Measurements from ENCODE around the gene CRABP1.

Gene CRABP1

GRCh38 chr15:78389738-78390137 lies 49.6 kb downstream of the CRABP1 start:
- no peak overlapping the region for H3K4me3 ChIP-seq (ENCODE audit: low read depth, low read length)
- TF ChIP-seq, protein P1, sequence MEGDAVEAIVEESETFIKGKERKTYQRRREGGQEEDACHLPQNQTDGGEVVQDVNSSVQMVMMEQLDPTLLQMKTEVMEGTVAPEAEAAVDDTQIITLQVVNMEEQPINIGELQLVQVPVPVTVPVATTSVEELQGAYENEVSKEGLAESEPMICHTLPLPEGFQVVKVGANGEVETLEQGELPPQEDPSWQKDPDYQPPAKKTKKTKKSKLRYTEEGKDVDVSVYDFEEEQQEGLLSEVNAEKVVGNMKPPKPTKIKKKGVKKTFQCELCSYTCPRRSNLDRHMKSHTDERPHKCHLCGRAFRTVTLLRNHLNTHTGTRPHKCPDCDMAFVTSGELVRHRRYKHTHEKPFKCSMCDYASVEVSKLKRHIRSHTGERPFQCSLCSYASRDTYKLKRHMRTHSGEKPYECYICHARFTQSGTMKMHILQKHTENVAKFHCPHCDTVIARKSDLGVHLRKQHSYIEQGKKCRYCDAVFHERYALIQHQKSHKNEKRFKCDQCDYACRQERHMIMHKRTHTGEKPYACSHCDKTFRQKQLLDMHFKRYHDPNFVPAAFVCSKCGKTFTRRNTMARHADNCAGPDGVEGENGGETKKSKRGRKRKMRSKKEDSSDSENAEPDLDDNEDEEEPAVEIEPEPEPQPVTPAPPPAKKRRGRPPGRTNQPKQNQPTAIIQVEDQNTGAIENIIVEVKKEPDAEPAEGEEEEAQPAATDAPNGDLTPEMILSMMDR (IDR thresholded peaks at IDR 0.05; ENCODE audit: low read depth, low read length) = no peak

GRCh38 chr15:78390242-78390641 lies 50.1 kb downstream of the CRABP1 start:
- H3K4me3 ChIP-seq (ENCODE audit: low read depth, low read length) = no peak overlapping the region
- TF ChIP-seq, protein P1 (IDR thresholded peaks at IDR 0.05; ENCODE audit: low read depth, low read length) = no peak

DNA sequence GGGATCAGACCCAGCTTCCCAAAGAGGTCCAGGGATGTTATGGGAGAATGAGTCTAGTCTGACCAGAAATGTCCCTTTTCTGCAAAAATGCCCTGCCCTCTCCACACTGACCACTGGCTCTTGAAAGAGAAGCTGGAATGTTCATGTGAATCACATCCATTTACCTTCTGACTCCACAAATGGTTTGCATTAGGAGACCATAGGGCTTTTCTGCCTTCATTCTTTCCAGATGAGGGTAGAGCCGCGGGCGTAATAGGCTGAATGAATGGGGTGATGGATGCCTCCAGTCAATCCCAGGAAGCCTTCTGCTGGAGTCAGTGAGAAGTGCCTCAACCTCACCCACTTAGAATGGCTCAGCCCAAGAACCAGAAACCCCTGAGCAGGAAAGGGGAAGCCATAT lies 50.7 kb downstream of the CRABP1 start:
- H3K4me3 ChIP-seq (ENCODE audit: low read depth, low read length) = no peak overlapping the region
- TF ChIP-seq, protein P1 (IDR thresholded peaks at IDR 0.05; ENCODE audit: low read depth, low read length) = no peak

- TF ChIP-seq, protein P1 (IDR thresholded peaks at IDR 0.05; ENCODE audit: low read depth, low read length) = no peak
Observed at GRCh38 chr15:78391781-78392180, 51.6 kb downstream of the CRABP1 start.

DNA sequence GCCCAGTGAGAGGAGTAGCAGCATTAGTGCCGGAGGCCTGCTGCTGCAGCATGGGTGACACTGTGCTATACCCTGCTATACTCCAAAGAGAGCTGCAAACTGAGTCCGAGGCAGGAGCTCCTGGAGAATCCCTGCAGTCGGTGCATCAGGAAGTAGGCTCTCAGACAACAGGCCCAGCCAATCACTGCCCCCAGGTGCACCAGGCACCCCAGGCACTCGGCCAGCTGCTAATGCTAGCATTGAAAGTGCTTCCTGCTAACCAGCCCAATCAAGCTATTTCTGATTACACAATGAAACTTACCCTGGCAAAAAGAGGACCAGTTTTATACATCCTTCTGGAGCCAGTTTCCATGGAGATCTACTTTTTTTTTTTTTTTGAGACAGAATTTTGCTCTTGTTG lies 52.3 kb downstream of the CRABP1 start:
- no peak overlapping the region for H3K4me3 ChIP-seq (ENCODE audit: low read depth, low read length)
- TF ChIP-seq, protein P1 (IDR thresholded peaks at IDR 0.05; ENCODE audit: low read depth, low read length) = no peak

More at GRCh38 chr15:78391781-78392180, 51.6 kb downstream of the CRABP1 start:
- H3K4me3 ChIP-seq (ENCODE audit: low read depth, low read length) = no peak overlapping the region

DNA sequence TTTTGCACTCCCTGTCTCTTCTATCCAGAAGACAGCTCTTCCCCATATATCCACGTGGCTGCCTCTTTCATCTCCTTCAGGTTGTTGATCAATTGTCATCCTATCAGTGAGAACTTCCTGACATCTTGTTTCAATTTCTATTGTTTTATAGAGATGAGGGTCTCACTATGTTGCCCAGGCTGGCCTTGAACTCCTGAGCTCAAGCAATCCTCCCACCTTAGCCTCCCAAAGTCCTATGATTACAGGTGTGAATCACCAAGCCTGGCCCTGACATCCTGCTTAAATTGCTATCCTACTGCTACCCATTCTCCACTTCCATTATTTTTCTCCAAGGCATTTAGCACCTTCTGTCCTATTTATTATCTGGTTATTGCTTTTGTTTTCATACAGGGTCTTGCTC lies 53.0 kb downstream of the CRABP1 start:
- H3K4me3 ChIP-seq (ENCODE audit: low read depth, low read length) = no peak overlapping the region
- TF ChIP-seq, protein P1 (IDR thresholded peaks at IDR 0.05; ENCODE audit: low read depth, low read length) = no peak

GRCh38 chr15:78394026-78394425 lies 53.9 kb downstream of the CRABP1 start:
- no peak overlapping the region for H3K4me3 ChIP-seq (ENCODE audit: low read depth, low read length)
- TF ChIP-seq, protein P1 (IDR thresholded peaks at IDR 0.05; ENCODE audit: low read depth, low read length) = no peak
